Osteoblast (primary cell): ENCODE results near the gene DENND1A. TPM values are rescaled to one million over a fixed set of nuclear protein-coding genes. Genes with fewer than 3 reads are reported as not detected.
A peak's percentile ranks its signal among the peaks of the same experiment; 100 is the strongest.

Experiments used
- DNase-seq: peaks from one replicate; pipeline ENCODE4 v3.0.0; 2011; ENCODE audit warnings: low spot score, mixed read lengths; ENCODE audit not compliant: insufficient read length; ENCODE audit errors: missing footprints
- H2AFZ ChIP-seq: 2 replicates; pipeline ENCODE4 v1.6.0; 2011; ENCODE audit warnings: mild to moderate bottlenecking, low read length
- H3K27ac ChIP-seq: 2 replicates; pipeline ENCODE4 v1.5.1; 2011; ENCODE audit warnings: mild to moderate bottlenecking, low read depth, low read length, moderate library complexity
- H3K27me3 ChIP-seq: 2 replicates; pipeline ENCODE4 v1.6.0; 2012; ENCODE audit warnings: mild to moderate bottlenecking, control low read depth, inconsistent platforms, low read length, moderate library complexity; ENCODE audit not compliant: insufficient read depth
- H3K36me3 ChIP-seq: 2 replicates; pipeline ENCODE4 v1.5.1; 2011; ENCODE audit warnings: mild to moderate bottlenecking, low read length, control low read depth, moderate library complexity; ENCODE audit not compliant: insufficient read depth
- H3K4me1 ChIP-seq: 2 replicates; pipeline ENCODE4 v1.5.1; 2011; ENCODE audit warnings: mild to moderate bottlenecking, low read length, control low read depth, moderate library complexity; ENCODE audit not compliant: insufficient read depth
- H3K4me2 ChIP-seq: 2 replicates; pipeline ENCODE4 v1.6.0; 2011; ENCODE audit warnings: mild to moderate bottlenecking, low read length; ENCODE audit not compliant: insufficient read depth
- H3K4me3 ChIP-seq: fragments of 200-600 bp; sonication (generic); 3 replicates; pipeline ENCODE4 v1.5.1; 2012; ENCODE audit warnings: mild to moderate bottlenecking, low read length, inconsistent platforms; ENCODE audit not compliant: insufficient read depth
- H3K79me2 ChIP-seq: 2 replicates; pipeline ENCODE4 v1.6.0; 2012; ENCODE audit warnings: mild to moderate bottlenecking, low read length, control low read depth, inconsistent platforms; ENCODE audit not compliant: insufficient read depth
- H3K9me3 ChIP-seq: 2 replicates; pipeline ENCODE4 v1.5.1; 2011; ENCODE audit warnings: low read depth, low read length, control low read depth
- H4K20me1 ChIP-seq: 2 replicates; pipeline ENCODE4 v1.6.0; 2012; ENCODE audit warnings: mild to moderate bottlenecking, low read length, control low read depth; ENCODE audit not compliant: insufficient read depth
- total RNA-seq: library from RNA; depleted of rRNA; stranded (reverse); fragments of >200 nt; gene quantifications from 2 replicates; pipeline ENCODE4 v1.2.3, GENCODE V29; 2012
- TF ChIP-seq, protein P1 (sequence below): IDR thresholded peaks from 2 replicates; pipeline ENCODE4 v1.5.1; 2011; ENCODE audit warnings: mild to moderate bottlenecking, low read depth, low read length, moderate library complexity; ENCODE audit errors: extremely low read depth

The DENND1A gene
- total RNA-seq, 1 donor: 14.1 TPM

DNA sequence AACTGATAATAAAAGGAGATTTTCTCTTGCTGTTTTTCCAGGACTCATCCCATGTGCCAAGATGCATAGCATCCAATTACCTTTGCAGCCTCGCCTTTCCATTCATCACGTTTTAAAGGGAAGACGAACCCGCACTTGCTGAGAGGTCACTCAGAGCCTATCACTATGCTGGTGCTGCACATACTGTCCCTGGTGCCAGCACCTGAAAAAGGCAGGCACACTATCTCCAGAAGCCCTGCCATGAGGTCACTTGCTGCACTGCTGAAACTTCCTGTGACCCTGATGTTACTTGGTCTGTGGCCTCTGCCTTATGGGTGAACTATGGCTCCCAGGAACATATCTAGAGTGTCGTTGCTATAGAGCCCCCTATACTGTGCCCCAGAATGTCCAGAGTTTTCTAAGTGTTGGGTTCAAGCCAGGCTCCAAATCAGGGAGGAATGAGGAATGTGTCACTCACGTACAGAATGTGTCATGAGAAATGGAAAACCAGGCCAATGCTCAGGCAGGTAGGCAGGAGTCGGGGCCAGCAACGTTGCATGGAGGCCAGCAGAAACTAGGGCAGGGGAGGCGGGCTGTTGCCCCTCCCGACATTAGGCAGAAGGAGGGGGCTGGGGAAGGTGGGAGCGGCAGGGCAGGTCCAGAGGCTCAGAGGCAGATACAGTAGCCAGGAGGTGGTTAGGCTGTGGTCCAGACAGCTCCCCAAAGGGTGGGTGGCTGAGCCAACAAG, 311.8 kb downstream of the DENND1A start:
- DNase-seq: no peak
- Histone ChIP-seq H3K27ac (no peak overlapping the region), H4K20me1 (peaks cover 2% of the 10 kb centered on the region), H2AFZ (no peak overlapping the region), H3K27me3 (no peaks in the 10 kb centered on the region), H3K36me3 (no peaks in the 10 kb centered on the region), H3K79me2 (no peaks in the 10 kb centered on the region), H3K4me1 (no peaks in the 10 kb centered on the region), H3K4me2 (no peak overlapping the region), H3K4me3 (no peak overlapping the region), H3K9me3 (no peaks in the 10 kb centered on the region)
- TF ChIP-seq, protein P1, sequence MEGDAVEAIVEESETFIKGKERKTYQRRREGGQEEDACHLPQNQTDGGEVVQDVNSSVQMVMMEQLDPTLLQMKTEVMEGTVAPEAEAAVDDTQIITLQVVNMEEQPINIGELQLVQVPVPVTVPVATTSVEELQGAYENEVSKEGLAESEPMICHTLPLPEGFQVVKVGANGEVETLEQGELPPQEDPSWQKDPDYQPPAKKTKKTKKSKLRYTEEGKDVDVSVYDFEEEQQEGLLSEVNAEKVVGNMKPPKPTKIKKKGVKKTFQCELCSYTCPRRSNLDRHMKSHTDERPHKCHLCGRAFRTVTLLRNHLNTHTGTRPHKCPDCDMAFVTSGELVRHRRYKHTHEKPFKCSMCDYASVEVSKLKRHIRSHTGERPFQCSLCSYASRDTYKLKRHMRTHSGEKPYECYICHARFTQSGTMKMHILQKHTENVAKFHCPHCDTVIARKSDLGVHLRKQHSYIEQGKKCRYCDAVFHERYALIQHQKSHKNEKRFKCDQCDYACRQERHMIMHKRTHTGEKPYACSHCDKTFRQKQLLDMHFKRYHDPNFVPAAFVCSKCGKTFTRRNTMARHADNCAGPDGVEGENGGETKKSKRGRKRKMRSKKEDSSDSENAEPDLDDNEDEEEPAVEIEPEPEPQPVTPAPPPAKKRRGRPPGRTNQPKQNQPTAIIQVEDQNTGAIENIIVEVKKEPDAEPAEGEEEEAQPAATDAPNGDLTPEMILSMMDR: no peak

DNA sequence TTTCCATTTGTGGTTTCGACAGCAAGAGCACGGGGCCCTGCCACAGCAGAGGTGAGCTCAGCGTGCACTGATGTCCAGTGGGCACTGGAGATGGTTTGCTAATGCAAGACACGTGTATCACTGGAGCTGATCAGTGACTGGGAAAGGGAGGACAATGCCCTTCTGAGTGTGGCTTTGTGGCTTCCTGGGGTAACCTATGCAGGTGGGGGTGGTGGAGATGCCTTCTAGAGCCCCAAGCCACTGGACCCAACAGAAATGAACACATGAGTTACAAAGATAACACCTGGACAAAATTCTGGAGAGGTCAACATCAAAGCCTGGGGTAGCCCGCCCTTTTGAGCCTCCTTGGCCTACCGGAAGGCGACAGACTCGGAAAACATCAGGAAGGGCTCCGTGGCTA, 312.6 kb downstream of the DENND1A start:
- Histone ChIP-seq H3K27ac (no peak overlapping the region), H4K20me1 (peaks cover 2% of the 10 kb centered on the region), H3K9me3 (no peaks in the 10 kb centered on the region), H3K4me1 (no peaks in the 10 kb centered on the region), H3K36me3 (no peaks in the 10 kb centered on the region), H3K27me3 (no peaks in the 10 kb centered on the region), H3K79me2 (no peaks in the 10 kb centered on the region), H3K4me2 (no peak overlapping the region), H3K4me3 (no peak overlapping the region), H2AFZ (no peak overlapping the region)
- DNase-seq: peak; percentile 23
- TF ChIP-seq, protein P1: no peak

DNA sequence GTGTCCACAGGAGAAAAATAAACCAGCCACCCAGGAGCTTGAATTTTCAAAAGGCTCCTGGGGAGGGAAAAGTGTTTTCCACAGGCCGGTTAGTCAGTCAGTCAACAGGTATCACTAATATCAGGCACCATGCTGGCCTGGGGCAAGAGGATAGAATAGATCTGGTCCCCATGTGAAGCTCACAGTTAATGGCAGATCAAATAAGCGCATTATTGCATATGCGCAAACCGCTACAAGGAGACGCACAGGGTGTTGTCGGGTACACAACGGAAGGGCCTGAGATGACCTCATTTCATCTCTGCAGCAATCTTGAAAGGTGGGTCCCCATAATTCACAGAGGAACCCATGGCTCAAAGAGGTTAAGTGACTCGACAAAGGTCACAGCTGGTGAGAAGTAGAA, 313.2 kb downstream of the DENND1A start:
- peaks cover 2% of the 10 kb centered on the region for H4K20me1 ChIP-seq
- H2AFZ ChIP-seq: no peak overlapping the region
- H3K79me2 ChIP-seq: no peaks in the 10 kb centered on the region
- no peaks in the 10 kb centered on the region for H3K36me3 ChIP-seq
- H3K27ac ChIP-seq: no peak overlapping the region
- no peaks in the 10 kb centered on the region for H3K4me1 ChIP-seq
- DNase-seq: no peak
- TF ChIP-seq, protein P1: no peak
- H3K9me3 ChIP-seq: no peaks in the 10 kb centered on the region
- H3K4me3 ChIP-seq: no peak overlapping the region
- no peaks in the 10 kb centered on the region for H3K27me3 ChIP-seq
- no peak overlapping the region for H3K4me2 ChIP-seq

DNA sequence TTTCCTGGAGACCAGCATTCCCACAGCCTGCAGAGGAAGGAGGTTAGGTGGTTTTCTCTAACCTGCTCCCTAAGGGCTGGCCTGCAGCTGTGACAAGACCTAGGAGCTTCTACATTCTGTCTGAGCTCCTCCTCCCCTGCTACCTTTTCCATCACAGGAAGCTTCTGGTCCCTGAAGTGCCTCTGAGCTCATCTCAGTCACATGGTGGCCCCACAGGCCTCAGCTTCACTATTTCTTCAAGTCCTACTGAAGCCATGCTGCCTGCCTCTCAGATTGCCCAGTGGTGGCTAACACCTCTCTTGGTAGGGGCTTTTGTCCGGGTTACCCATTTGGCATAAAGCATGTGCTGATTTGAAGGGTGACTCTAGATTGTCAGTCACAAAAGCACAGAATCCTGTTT, 314.5 kb downstream of the DENND1A start:
- TF ChIP-seq, protein P1: no peak
- no peaks in the 10 kb centered on the region for H3K27me3 ChIP-seq
- H3K4me1 ChIP-seq: no peaks in the 10 kb centered on the region
- no peaks in the 10 kb centered on the region for H3K79me2 ChIP-seq
- peaks cover 2% of the 10 kb centered on the region for H4K20me1 ChIP-seq
- DNase-seq: peak; percentile 14
- no peak overlapping the region for H3K4me3 ChIP-seq
- no peak overlapping the region for H3K27ac ChIP-seq
- no peaks in the 10 kb centered on the region for H3K36me3 ChIP-seq
- no peak overlapping the region for H2AFZ ChIP-seq
- H3K4me2 ChIP-seq: no peak overlapping the region
- no peaks in the 10 kb centered on the region for H3K9me3 ChIP-seq
